Mucosa of gallbladder (tissue), 1 donor: ENCODE measurements around the gene PSIP1. TPM values are rescaled to one million over a fixed set of nuclear protein-coding genes. Genes with fewer than 3 reads are reported as not detected.
"Not testable (repeated sequence)": the region's sequence is repeated elsewhere in the genome, so short reads cannot be mapped to it uniquely, and the experiment has no call there.

ENCODE experiments used
- DNase-seq: peaks from one replicate; pipeline ENCODE4 v3.0.0-alpha.2; 2020; ENCODE audit warnings: low spot score
- total RNA-seq: library from RNA; stranded (reverse); gene quantifications from one replicate; pipeline ENCODE4 v1.2.1, GENCODE V29; 2021
- donor health status: DM: no; HTN: no; CAD: no.

Gene PSIP1
- total RNA-seq, 1 donor from 2014 or later: 45.1 TPM

- no peak for DNase-seq
Observed at GRCh38 chr9:15433661-15434060, 77.1 kb downstream of the PSIP1 start.

GRCh38 chr9:15433191-15433590, 77.6 kb downstream of the PSIP1 start:
- DNase-seq: no peak

GRCh38 chr9:15430920-15431844, 79.6 kb downstream of the PSIP1 start:
- DNase-seq: peak; percentile 33

GRCh38 chr9:15427702-15428101, 83.1 kb downstream of the PSIP1 start:
- not testable (repeated sequence) for DNase-seq

GRCh38 chr9:15426019-15426418, 84.8 kb downstream of the PSIP1 start:
- no peak for DNase-seq

- DNase-seq: no peak
Observed at GRCh38 chr9:15423231-15423985, 87.4 kb downstream of the PSIP1 start.

- DNase-seq: peak; percentile 95
Observed at GRCh38 chr9:15422372-15423230, 88.2 kb downstream of the PSIP1 start, which contains the start of gene SNAPC3. SNAPC3 (plus strand) TSS chr9:15422876; CDS start chr9:15422880, 4 bp downstream.

GRCh38 chr9:15421990-15422371, 88.8 kb downstream of the PSIP1 start:
- no peak for DNase-seq

GRCh38 chr9:15421532-15421931, 89.2 kb downstream of the PSIP1 start:
- DNase-seq: no peak

GRCh38 chr9:15420796-15421195, 90.0 kb downstream of the PSIP1 start:
- DNase-seq: no peak

GRCh38 chr9:15417626-15418025, 93.1 kb downstream of the PSIP1 start:
- no peak for DNase-seq

GRCh38 chr9:15416880-15417279, 93.9 kb downstream of the PSIP1 start:
- DNase-seq: peak; percentile 58

Other genes starting within 250 kb of the PSIP1 start
- gene TTC39B, start 203.8 kb downstream of the PSIP1 start, total RNA-seq: 30.2 TPM
- 36.5 TPM for gene SNAPC3, start 88.1 kb downstream of the PSIP1 start, total RNA-seq
- 4.0 TPM for gene CCDC171, start 42.1 kb upstream of the PSIP1 start, total RNA-seq